AG09319 (cell line): ENCODE measurements around the gene SCAND1.

Experiments
- DNase-seq: peaks from one replicate; pipeline ENCODE4 v3.0.0-alpha.2; 2010; ENCODE audit warnings: low read depth; ENCODE audit errors: extremely low read depth
- TF ChIP-seq, protein P1 (sequence below): IDR thresholded peaks from 2 replicates; pipeline ENCODE4 v1.5.1; 2011; ENCODE audit warnings: low read depth, mild to moderate bottlenecking, inconsistent platforms, low read length, moderate library complexity

Gene SCAND1

DNA sequence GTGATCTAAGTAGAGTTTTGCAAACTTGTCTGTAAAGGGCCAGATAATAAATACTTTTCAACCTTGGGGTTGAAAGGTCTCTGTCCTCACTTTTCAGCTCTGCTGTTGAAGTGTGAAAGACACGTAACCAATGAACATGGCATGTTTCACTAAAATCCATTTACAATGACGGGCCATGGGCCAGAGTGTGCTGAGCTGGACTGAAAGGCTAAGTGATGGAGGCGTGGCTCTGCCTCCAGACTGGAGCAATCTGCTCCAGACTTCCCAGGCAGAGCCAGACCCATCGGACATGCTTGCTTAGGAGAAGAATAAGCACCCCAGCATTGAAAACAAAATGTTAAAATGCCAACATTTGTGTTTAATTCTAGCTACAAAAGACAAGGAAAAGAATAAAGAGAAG is 41.4 kb downstream of the SCAND1 start:
- DNase-seq, result no peak
- TF ChIP-seq, protein P1, sequence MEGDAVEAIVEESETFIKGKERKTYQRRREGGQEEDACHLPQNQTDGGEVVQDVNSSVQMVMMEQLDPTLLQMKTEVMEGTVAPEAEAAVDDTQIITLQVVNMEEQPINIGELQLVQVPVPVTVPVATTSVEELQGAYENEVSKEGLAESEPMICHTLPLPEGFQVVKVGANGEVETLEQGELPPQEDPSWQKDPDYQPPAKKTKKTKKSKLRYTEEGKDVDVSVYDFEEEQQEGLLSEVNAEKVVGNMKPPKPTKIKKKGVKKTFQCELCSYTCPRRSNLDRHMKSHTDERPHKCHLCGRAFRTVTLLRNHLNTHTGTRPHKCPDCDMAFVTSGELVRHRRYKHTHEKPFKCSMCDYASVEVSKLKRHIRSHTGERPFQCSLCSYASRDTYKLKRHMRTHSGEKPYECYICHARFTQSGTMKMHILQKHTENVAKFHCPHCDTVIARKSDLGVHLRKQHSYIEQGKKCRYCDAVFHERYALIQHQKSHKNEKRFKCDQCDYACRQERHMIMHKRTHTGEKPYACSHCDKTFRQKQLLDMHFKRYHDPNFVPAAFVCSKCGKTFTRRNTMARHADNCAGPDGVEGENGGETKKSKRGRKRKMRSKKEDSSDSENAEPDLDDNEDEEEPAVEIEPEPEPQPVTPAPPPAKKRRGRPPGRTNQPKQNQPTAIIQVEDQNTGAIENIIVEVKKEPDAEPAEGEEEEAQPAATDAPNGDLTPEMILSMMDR, result no peak

DNA sequence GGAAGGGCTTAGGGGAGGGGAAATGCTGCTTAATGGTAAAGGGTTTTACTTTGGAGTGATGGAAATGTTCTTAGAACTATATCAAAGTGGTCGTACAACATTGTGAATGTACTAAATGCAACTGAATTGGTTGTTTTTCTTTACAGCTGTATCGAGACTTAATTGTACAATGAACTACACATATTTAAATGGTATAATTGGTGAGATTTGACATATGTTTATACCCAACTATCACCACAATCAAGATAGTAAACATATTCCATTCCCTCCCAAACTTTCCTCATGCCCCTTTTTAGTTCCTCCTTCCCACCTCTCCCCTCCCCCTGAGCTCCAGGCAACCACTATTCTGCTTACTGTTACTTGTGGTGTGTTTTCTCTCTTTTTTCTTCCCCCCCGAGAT is 44.0 kb downstream of the SCAND1 start:
- no peak for DNase-seq
- TF ChIP-seq, protein P1, result no peak

DNA sequence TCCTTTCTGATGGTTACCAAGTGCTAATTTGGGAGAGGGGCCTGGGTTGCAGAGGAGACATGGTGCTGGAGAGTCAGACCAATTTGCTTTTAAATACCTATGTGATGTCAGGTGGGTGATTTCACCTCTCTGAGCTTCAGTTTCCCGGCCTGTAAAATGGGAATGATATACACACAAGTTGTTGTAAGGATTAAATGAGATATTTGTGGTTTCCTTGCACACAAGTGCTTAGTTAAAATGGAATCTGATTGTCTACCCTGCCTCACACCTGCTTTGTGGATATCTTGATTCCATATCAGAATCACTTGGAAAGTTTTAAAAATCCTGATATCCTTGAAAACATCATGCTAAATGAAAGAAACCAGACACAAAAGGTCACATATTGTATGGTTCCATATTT is 44.5 kb downstream of the SCAND1 start:
- TF ChIP-seq, protein P1, result no peak
- DNase-seq, result no peak

DNA sequence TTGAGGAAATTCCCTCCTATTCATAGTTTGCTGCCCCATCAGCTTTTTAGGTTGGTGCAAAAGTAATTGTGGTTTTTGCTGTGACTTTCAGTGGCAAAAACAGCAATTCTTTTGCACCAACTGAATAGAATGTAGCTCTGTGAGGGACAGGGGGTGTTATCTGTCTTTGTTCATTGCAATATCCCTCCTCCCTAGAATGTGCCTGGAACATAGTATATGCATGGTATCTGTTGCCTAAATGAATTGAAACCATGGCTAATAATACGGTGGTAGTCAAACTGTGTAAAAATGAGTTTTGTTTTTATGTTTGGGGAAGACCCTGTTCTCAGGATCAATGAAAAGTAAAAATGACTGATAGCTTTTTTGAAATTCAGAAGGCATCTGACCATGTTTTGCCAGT is 45.1 kb downstream of the SCAND1 start:
- TF ChIP-seq, protein P1, result no peak
- DNase-seq, result no peak

DNA sequence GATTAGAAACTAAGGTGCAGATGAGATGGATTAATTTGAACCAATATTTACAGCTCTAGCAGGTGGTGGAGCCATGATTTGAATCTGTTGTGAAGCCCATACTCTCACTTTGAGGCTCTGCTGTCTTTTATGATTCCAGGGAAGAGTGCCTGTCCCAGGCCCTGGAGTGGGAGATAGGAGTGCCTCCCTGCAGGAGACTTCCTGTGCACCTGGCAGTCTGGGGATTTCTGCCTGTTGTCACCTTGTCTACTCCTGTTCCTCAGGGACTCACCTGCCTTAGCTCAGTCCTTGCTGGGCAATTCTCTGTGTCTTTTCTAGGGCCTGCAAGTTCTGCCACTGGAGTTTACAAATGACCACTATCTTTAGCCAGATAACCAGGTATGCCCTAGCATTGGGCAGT is 46.3 kb downstream of the SCAND1 start:
- no peak for DNase-seq
- TF ChIP-seq, protein P1, result no peak

DNA sequence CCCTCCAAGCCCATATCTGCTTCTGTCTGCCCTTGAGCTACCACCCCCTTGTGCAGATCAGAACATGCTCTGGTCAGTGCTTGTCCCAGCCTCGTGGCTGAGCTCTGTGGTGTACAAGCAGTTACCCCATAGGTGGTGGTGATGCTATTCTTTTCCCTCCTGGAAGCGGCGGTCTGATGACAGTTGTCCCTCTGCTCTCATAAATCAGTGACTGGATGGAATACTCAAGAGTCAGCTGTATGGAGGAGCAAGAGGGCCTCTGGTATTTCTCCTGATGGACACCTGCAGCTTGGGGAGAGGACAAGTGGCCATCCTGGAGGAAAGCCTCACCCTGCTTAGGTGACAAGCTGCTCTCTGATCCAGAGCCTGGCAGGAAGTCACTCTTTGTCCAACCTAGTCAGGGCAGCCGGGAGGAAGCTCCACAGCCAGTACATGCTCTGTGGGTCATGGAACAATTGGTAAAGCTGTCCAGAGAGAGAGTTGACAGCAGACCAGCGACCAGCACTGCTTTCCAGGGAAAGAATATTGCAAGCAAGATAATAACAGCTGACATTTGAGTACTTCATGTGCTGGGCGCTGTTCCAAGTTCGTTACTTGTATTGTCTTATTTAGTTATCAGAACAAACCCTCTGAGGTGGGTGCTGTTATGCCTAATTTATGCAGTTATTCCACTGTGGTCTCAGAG is 47.1 kb downstream of the SCAND1 start:
- no peak for DNase-seq
- TF ChIP-seq, protein P1, result no peak

DNA sequence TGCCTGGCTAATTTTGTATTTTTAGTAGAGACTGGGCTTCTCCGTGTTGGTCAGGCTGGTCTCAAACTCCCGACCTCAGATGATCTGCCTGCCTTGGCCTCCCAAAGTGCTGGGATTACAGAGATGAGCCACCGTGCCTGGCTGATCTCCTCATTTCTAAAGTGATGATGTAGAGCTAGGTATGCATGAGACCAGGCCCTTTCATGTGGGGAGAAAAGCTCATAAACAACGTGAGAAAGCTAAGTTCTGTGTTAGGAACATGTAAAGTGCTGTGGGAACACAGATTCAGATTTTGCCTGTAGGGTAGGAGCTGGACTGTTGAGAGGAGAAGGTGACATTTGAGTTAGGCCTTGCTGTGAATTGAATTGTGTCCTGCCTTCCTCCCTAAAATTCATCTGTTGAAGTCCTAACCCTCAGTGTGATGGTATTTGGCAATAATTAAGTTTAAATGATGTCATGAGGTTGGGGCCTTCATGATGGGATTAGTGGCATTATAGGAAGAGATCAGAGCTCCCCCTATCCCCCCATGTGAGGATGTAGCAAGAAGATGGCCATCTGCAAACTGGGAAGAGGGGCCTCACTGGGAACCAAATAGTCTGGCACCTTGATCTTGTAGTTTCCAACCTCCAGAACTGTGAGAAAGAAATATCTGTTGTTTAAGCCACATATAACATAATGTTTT is 49.2 kb downstream of the SCAND1 start:
- no peak for DNase-seq
- TF ChIP-seq, protein P1, result no peak
